K562 (cell line): ENCODE data around the gene AGPAT1. TPM values are rescaled to one million over a fixed set of nuclear protein-coding genes. Genes with fewer than 3 reads are reported as not detected.

Experiments
- CBFB ChIP-seq: sonication (generic); formaldehyde crosslinking; IDR thresholded peaks from 2 replicates; pipeline ENCODE4 v1.4.0; 2020; ENCODE audit warnings: mild to moderate bottlenecking, missing genetic modification reagents
- ELF2 ChIP-seq: fragments of 250-450 bp; sonication (Bioruptor Pico); IDR thresholded peaks from 2 replicates; pipeline ENCODE4 v1.5.0; 2021; ENCODE audit warnings: mild to moderate bottlenecking
- ILF3 ChIP-seq: fragments of 450-650 bp; IDR thresholded peaks from 2 replicates; pipeline ENCODE4 v1.6.1; 2018; ENCODE audit warnings: antibody characterized with exemption, mild to moderate bottlenecking, moderate library complexity, borderline replicate concordance
- MTA1 ChIP-seq: fragments of 450-650 bp; IDR thresholded peaks from 2 replicates; pipeline ENCODE4 v1.6.1; 2017; ENCODE audit warnings: borderline replicate concordance
- NR0B1 ChIP-seq: fragments of 450-650 bp; IDR thresholded peaks from one replicate; pipeline ENCODE4 v1.6.1; 2018; ENCODE audit warnings: mild to moderate bottlenecking, moderate library complexity; ENCODE audit not compliant: partially characterized antibody
- PKNOX1 ChIP-seq: fragments of 450-650 bp; IDR thresholded peaks from 2 replicates; pipeline ENCODE4 v1.6.1; 2016
- RBM17 ChIP-seq: fragments of 200-400 bp; formaldehyde crosslinking; IDR thresholded peaks from 2 replicates; pipeline ENCODE4 v1.6.1; 2017; ENCODE audit warnings: low read depth, mild to moderate bottlenecking, low read length, borderline replicate concordance
- SMARCA4 ChIP-seq: fragments of 450-650 bp; IDR thresholded peaks from 2 replicates; pipeline ENCODE4 v1.6.1; 2016
- ZNF76 ChIP-seq: fragments of 250-450 bp; sonication (Bioruptor Pico); IDR thresholded peaks from 2 replicates; pipeline ENCODE4 v1.4.0; 2020; ENCODE audit warnings: mild to moderate bottlenecking, moderate library complexity, borderline replicate concordance
- polyA plus RNA-seq, 8 experiments: library from polyadenylated mRNA; depleted of rRNA in 4 of 8; stranded (reverse) in 5 of 8; unstranded in 3 of 8; fragments of >200 nt; fragmentation: Nextera tagmentation in 2 of 8; fragmentation: Illumina TruSeq in 1 of 8; extraction: Ambion mirVana in 2 of 8; extraction: Trizol in 1 of 8; gene quantifications; 2 replicates each; pipeline versions ENCODE4 v1.2.1 to v1.2.3, GENCODE V29; 2011 to 2014; ENCODE audit warnings: inconsistent platforms in 1 of 8, missing spikeins in 1 of 8
- total RNA-seq, 7 experiments: library from RNA; depleted of rRNA in 6 of 7; stranded (reverse); fragments of >200 nt in 6 of 7; fragmentation: Illumina TruSeq in 2 of 7; extraction: Trizol in 2 of 7; gene quantifications; 2 replicates each; pipeline versions ENCODE4 v1.2.1 to v1.2.3, GENCODE V29; 2011 to 2021; ENCODE audit warnings: low replicate concordance in 1 of 7
- TF ChIP-seq, protein P1 (sequence below): fragments of 250-450 bp; sonication (Bioruptor Pico); IDR thresholded peaks from 2 replicates; pipeline ENCODE4 v1.4.0; 2020

The AGPAT1 gene
- total and polyA plus RNA-seq, 9 of the 15 experiments (the other 6 are each of a cell fraction or from before 2014, with no cell fraction given): 37.9 to 176 (median 69.4) TPM

GRCh38 chr6:32168807-32169591 lies 6.9 kb downstream of the AGPAT1 start (continued):
- TF ChIP-seq CBFB (CRISPR knock-in tag): peak; percentile 52; the same call in 1 of the 2 replicates
- TF ChIP-seq ILF3: no peak
- TF ChIP-seq NR0B1: no peak
- TF ChIP-seq ELF2 (CRISPR knock-in tag): no peak
- peak; percentile 76 for TF ChIP-seq SMARCA4
- no peak; the same call in 1 of the 2 replicates for TF ChIP-seq PKNOX1
- no peak for TF ChIP-seq RBM17
- TF ChIP-seq, protein P1, sequence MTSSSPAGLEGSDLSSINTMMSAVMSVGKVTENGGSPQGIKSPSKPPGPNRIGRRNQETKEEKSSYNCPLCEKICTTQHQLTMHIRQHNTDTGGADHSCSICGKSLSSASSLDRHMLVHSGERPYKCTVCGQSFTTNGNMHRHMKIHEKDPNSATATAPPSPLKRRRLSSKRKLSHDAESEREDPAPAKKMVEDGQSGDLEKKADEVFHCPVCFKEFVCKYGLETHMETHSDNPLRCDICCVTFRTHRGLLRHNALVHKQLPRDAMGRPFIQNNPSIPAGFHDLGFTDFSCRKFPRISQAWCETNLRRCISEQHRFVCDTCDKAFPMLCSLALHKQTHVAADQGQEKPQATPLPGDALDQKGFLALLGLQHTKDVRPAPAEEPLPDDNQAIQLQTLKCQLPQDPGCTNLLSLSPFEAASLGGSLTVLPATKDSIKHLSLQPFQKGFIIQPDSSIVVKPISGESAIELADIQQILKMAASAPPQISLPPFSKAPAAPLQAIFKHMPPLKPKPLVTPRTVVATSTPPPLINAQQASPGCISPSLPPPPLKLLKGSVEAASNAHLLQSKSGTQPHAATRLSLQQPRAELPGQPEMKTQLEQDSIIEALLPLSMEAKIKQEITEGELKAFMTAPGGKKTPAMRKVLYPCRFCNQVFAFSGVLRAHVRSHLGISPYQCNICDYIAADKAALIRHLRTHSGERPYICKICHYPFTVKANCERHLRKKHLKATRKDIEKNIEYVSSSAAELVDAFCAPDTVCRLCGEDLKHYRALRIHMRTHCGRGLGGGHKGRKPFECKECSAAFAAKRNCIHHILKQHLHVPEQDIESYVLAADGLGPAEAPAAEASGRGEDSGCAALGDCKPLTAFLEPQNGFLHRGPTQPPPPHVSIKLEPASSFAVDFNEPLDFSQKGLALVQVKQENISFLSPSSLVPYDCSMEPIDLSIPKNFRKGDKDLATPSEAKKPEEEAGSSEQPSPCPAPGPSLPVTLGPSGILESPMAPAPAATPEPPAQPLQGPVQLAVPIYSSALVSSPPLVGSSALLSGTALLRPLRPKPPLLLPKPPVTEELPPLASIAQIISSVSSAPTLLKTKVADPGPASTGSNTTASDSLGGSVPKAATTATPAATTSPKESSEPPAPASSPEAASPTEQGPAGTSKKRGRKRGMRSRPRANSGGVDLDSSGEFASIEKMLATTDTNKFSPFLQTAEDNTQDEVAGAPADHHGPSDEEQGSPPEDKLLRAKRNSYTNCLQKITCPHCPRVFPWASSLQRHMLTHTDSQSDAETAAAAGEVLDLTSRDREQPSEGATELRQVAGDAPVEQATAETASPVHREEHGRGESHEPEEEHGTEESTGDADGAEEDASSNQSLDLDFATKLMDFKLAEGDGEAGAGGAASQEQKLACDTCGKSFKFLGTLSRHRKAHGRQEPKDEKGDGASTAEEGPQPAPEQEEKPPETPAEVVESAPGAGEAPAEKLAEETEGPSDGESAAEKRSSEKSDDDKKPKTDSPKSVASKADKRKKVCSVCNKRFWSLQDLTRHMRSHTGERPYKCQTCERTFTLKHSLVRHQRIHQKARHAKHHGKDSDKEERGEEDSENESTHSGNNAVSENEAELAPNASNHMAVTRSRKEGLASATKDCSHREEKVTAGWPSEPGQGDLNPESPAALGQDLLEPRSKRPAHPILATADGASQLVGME (CRISPR knock-in tag): no peak
- TF ChIP-seq ZNF76 (CRISPR knock-in tag): no peak
- peak; percentile 36 for TF ChIP-seq MTA1
